ENCODE data around the gene NUTF2. TPM values are rescaled to one million over a fixed set of nuclear protein-coding genes. Genes with fewer than 3 reads are reported as not detected.
"Not testable (repeated sequence)": the region's sequence is repeated elsewhere in the genome, so short reads cannot be mapped to it uniquely, and the experiment has no call there.

NUTF2 gene
- total RNA-seq, 2 donors from 2014 or later, result 81.7 to 99.1 TPM

DNA sequence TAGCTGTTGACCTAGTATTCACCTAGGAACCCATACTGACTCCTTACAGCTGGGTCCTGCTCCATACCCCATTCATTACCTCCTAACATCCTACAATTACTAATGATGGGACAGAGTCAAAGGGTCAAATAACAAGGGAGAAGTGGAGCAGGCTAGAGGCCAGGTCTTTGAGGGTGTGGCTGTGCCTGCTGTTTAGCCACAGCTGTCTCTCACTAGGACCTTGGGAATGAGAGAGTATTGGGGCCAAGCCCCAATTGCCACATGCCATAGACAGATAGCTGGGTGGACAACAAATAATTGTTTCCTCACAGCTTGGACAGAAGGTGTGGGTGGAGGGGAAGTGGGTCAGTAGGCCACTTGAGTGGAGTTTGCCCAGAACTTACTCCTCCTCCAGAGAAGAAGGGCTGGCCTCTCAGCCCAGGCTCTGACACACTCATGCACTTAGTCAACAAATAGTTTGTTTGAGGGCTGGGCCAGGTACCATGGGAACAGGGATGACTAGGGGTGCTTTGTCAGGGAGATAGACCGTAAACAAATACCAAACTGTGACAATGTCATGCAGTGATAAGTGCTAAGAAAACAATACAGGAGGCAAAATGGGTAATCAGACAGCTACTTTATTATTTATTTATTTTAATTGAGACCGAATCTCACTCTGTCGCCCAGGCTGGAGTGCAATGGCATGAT, 11.0 kb downstream of the NUTF2 start:
- DNase-seq (ENCODE audit: low spot score), result peak; percentile 95
- intact Hi-C loops (cut with DNase I), result no loop called here

DNA sequence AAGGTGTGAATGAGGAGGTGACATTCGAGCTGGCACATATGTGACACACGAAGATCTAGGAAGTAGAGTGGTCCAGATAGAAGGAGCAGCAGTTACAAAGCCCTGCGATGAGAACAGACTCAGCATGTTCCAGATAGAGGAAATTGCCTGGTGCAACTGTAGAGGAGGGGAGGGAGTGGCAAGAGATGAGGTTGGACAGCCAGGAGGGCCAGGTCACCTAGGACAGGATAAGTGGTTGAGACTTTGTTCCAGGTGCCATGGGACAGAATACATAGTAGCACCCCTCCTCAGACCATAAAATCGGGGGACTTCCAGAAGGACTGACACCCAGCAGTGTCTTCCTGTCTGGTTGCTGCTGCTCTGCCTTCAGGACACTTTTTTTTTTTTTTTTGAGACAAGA, 11.8 kb downstream of the NUTF2 start:
- no peak for DNase-seq (ENCODE audit: low spot score)
- intact Hi-C loops (cut with DNase I), result no loop called here

DNA sequence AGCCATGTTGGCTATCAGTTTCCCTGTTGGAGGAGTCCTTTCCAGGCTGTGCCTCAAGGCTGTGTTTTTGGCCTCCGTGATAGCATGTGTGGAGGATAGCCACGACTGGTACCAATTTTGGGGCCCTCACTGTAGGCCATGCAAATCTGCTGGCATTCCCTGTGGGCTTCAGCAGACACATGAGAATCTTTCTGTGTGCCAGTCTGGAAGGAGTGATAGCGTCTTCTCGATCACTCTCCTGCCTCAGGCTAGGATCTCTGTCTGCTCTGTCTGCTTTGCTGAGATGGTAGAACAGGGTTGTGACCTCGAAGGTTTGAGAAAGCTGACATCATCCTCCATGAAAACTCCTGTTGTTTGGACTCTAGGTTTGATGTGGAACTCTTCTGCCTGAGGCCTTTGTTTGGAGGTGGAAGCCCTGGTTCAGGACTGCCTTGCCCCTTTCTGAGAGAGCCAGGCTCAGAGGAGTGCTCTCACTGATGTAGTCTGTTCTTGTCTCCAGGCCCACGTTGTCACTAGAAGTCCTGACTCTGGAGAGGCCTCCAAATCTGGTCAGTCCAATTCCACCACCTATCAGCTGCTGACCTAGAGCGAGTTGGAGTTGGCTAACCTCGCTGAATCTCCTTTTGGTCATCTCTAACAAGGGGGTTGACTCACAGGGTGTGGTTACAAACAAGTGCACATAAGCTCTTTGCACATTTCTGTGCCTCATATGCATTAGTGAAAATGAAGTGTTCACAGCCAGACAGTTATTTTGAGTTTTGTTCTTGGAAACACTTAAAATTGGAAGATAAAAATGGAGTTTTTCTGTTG, 14.1 kb downstream of the NUTF2 start:
- intact Hi-C loops (cut with DNase I), result no loop called here
- DNase-seq (ENCODE audit: low spot score), result no peak

DNA sequence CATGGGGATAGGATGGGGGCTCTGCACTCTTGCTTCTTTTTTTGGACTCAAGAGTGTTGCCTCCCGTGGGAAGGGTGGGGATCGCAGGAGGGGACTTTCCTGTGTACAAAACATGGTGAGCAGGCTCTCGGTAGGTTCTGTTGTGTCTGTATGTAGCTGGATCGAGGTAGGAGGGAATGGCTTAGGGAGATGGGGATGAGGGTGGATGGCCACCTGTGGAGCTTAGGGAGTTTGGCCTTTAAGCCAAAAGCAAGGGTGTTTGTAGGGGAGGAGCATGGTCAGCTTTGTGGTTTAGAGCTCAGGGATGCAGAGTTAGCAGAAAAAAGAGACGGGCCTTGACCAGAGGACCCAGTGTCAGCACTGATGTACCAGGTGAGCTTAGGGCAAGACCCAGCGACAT, 15.1 kb downstream of the NUTF2 start:
- DNase-seq (ENCODE audit: low spot score), result no peak
- intact Hi-C loops (cut with DNase I), result no loop called here

DNA sequence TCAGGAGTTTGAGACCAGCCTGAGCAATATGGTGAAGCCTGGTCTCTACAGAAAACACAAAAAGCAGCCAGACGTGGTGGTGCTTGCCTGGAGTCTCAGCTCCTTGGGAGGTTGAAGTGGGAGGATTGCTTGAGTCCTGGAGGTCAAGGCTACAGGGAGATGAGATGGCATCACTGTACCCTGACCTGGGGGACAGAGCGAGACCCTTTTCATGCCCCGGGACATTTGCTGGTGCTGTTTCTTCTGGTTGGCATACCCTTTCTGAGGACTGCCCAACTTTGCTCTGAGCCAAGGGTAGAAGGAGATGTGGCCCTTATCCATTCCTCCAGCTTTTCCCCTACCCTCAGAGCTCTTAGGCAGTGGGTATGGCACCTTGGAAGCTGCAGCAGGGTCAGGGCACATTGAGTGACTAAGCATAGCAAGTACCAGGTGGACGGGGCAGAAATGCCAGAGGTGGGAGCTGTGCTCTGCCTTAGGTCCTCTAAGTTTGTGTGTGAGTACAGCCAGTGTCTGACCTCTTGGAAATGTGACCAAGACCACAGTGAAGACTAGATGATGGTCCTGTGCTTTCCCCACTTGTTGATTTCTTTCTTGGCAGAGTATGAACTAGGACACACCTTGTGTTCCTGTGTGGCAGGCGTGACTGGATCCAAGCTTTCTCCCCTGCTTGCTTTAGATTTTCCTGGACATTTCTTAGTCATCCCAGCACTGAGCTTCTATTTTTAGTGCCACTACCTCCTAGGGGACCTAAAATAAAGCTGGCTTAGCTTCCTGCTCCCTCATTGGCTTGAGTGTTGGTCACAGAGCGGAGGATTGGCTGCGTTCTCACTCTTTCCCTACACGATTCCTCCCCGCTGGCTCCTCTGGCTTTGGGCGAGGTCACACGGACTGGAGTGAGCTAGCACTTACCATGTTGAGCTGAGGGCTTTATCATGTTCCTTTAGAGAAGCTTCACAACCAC, 16.2 kb downstream of the NUTF2 start:
- DNase-seq (ENCODE audit: low spot score), result peak; percentile 94
- intact Hi-C loops (cut with DNase I), result no loop called here

DNA sequence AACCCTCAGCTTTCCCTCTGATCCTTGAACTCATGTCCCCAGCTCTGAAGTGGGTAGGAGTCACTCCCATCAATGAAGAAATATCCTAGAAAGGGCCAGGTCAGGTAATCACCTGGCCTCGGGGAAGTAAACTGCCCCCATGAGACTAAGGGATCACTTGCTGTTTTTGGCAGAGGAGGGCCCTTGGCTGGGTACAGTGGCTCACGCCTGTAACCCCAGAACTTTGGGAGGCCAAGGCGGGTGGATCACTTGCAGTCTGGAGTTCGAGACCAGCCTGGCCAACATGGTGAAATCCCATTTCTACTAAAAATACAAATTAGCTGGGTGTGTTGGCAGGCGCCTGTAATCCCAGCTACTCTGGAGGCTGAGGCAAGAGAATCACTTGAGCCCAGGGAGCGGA, 17.3 kb downstream of the NUTF2 start:
- DNase-seq (ENCODE audit: low spot score); intact Hi-C loops (cut with DNase I): not testable (repeated sequence)

DNA sequence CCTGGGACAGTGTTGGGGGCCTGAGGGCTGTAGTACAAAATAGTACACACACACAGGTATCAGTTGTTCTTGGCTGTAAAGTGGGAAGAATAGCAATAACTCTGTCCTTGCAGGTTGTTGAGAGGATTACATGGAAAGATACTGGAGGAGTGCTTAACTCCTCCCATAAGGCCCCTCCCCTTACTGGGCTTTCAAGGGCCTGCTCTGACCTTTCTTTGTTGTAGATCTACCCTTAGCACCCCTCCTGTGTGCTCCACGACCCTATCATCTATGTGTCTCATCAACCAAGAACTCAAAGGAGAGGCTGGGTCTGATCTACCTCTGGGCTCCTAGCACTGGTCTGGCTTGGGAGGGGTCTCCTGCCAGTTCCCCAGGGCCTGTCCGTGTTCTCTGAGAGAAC, 17.9 kb downstream of the NUTF2 start:
- intact Hi-C loops (cut with DNase I), result no loop called here
- no peak for DNase-seq (ENCODE audit: low spot score)

DNA sequence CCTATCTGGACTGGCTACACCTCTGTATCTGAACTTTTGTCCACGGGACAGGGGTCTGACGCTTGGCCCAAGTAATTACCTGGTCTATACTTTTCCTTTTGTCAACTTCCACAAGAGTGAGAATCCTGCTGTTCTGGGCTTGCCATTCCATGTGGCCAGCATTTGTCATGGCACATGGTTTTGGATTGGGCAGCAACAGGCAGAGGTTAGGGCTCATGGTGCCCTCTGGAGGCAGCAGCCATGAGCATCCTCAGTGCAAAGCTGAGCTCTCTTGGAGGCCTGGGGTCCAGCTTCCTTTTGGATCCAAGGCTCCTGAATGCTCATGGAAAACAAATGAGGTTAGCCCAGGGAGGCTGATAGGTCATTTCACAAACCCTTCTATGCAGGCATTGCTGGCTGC, 18.6 kb downstream of the NUTF2 start:
- intact Hi-C loops (cut with DNase I), result no loop called here
- no peak for DNase-seq (ENCODE audit: low spot score)

DNA sequence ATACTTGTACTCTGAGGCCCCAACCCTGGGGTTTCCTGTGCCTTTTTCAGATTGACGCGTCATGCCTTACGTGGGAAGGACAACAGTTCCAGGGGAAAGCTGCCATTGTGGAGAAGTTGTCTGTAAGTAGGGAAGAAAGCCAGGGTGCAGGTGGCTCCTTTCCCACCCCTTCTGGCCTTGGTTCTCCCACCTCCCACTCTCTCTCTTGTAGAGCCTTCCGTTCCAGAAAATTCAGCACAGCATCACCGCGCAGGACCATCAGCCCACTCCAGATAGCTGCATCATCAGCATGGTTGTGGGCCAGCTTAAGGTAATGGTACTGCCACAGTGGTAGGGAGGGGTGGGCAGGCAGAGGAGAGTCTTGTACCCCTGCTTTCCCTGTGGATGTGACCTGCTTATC, 21.6 kb downstream of the NUTF2 start:
- DNase-seq (ENCODE audit: low spot score), result no peak
- intact Hi-C loops (cut with DNase I), result no loop called here

DNA sequence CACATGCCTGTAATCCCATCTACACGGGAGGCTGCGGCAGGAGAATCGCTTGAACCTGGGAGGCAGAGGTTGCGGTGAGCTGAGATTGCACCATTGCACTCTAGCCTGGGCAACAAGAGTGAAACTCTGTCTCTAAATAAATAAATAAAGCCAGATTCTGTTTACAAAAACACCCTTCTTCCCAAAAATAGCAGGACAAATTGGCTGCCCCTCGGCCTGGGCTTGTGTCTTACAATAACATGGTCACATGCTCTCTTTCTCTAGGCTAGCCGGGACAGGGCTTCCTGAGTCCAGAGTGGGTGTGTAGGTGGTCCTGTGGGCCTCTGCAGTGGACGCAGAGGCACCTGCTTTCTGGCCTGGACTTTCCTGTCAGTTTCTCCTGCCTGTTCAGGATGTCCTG, 22.9 kb downstream of the NUTF2 start:
- no peak for DNase-seq (ENCODE audit: low spot score)
- intact Hi-C loops (cut with DNase I), result loop anchor here in 1 of 2 donors (10.0 kb wide), 1 partner anchor 55 kb away; no protein-coding TSS in a partner anchor

DNA sequence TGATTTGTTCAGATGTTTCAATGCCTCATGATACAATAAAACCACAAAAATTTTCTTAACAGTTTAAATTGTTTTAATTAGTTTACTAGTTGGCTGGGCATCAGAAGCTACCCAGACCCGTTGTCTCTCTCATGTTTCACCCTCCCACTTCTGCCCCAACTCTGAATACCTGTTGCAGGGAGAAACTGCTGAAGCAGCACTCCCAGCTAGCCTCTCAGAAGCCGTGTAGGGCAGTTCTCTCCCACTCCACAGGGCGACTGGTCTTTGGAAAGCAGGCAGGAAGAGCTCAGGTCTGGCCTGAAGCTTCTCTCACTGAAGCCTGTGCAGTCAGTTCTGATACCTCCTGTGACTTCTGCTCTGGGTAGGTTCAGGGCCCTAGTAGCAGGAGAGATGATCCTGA, 24.5 kb downstream of the NUTF2 start:
- intact Hi-C loops (cut with DNase I), result loop anchor here in 1 of 2 donors (10.0 kb wide), 1 partner anchor 56 kb away; no protein-coding TSS in a partner anchor
- DNase-seq (ENCODE audit: low spot score), result no peak

DNA sequence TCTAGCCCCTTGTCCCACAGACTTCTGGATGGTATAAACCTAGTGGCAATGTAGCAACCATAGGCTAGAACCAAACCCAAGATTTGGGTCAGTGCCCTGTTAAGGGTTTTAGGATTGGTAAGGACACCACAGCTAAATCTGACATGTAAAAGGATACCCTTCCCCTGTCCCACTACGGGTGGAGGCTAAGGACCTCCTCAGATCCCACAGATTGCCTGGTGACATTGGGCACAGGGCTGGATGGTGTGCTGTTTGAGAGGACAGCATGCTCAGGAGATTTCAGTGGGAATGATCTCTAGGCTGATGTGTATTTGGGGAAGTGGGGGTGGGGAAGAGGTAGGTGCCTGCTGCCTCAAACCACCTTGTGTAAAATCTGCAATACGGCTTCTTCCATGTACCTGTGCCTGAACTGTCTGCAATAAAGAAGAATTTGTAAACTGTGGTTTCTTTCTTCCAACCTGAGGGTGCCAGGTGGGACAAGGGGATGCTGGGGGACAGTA, 25.4 kb downstream of the NUTF2 start:
- intact Hi-C loops (cut with DNase I), result loop anchor here in 1 of 2 donors (10.0 kb wide), 1 partner anchor 57 kb away; no protein-coding TSS in a partner anchor
- DNase-seq (ENCODE audit: low spot score), result no peak

DNA sequence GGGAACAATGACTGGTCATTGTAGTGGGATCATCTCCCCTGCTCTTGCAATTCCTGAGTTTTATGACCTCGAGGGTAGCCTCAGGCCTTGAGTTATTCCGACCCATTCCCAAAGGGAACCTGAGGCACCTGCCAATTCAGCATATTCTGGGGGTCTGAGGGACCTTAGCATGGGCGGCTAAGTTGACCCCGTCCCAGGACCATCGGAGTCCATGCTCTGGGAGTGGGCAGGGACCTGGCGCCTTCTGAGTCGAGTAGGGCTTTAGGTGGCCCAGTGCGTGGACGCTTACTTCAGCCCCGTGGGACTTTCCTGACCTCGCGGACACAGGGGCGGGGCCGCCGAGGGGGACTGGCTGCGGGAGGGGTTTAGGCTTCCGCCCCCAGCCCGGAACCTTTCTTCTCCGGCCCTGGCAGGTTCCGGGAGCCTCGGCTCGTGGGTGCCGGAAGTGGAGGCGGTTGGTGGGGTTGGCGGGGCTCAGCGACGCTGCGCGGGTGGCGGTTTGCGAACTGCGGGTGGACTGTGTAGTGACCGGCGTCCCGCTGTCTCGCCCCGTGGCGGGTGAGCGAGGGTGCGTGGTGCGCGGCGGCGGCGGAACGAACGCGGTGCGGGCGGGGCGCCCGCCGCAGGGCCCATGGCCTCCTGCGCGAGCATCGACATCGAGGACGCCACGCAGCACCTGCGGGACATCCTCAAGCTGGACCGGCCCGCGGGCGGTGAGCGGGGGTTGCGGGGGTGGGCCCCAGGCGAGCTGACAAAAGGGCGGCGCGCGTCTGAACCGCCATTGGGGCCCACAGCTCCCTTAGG, 26.1 kb downstream of the NUTF2 start, which contains the start of gene EDC4:
EDC4 (plus strand) TSS at position 422 of the 804 bp plus-strand sequence; CDS start at position 632, 210 bp downstream.
- intact Hi-C loops (cut with DNase I), result loop anchor here in 1 of 2 donors (10.0 kb wide), 1 partner anchor 58 kb away; no protein-coding TSS in a partner anchor
- DNase-seq (ENCODE audit: low spot score), result peak; percentile 96

DNA sequence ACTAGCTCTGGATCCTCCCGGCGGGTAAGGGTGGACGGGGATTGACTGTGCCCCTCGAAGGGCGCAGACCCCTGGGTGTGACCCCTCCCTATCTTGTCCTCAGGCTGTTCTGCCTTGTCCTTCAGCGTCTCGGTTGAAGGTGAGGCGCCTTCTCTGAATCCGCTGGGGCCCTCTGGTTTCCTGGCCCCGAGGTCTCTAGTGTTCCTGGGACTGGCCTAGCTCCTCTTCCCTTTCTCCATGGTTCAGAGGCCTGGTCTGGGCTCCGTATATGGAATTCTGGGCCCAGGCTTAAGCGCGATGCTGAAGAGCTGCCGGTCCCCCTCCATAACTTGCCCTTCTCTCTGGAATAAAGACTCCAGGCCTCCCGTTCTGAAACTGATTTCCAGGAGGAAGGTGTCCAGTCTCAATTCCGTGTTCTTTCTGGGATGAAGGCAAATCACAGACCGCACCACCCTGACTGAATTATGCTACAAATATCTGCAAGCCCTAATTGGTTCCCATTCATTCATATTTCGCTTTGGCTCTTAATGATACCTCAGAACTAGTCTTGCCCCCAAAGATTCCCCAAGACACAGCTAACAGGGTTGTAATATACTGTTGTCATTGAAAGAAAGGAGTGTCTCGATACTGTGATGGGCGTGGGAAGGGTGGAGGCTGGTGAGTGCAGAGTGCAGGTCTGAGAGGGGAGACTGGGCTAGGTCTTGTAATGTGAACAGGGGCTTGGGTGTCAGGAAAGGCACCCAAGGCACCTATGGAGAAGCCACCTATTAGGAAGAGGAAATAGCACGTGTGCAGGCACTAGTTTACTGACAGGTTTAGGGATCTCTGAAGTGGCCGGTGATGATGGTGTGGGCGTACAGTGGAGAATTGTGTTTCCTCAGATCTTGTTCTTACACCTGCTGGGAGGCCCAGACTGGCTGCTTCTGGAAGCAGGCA, 27.0 kb downstream of the NUTF2 start:
- DNase-seq (ENCODE audit: low spot score), result no peak

DNA sequence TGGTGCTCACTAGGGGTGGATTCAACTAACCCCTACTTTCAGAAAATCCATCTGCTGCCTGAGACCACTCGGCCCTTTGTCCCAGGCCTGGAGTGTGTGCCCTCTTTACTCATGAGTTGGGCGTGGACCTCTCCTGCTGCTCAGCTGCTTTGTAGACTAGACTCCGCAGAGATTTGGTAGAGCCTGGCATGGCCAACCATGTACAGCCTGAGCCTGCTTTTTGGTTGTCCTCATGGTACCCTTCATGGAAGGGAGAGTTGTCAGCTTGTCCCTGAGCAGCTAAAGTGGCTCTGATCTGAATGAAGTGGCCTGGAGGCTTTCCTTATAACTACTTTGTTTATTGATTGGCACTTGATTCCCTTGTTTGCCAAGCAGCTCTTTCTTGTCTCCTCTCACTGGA, 27.6 kb downstream of the NUTF2 start:
- intact Hi-C loops (cut with DNase I), result loop anchor here in 1 of 2 donors (10.0 kb wide), 1 partner anchor 60 kb away; no protein-coding TSS in a partner anchor
- no peak for DNase-seq (ENCODE audit: low spot score)

More for the DNA sequence above, 27.0 kb downstream of the NUTF2 start:
- intact Hi-C loops (cut with DNase I), result loop anchor here in 1 of 2 donors (10.0 kb wide), 1 partner anchor 59 kb away; no protein-coding TSS in a partner anchor

DNA sequence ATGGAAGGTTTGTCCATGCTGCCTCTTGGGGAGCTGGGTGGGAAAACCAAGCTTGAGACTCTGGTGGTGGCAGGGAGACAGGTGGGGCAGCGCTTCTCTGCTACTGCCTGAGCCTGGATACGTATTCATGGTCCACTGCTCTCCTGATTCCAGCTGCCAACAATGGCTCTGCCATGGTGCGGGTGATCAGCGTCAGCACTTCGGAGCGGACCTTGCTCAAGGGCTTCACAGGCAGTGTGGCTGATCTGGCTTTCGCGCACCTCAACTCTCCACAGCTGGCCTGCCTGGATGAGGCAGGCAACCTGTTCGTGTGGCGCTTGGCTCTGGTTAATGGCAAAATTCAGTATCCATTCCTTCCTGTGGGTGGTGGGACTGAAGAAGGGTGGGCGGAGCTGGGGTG, 30.3 kb downstream of the NUTF2 start:
- DNase-seq (ENCODE audit: low spot score), result no peak
- intact Hi-C loops (cut with DNase I), result loop anchor here in 1 of 2 donors (10.0 kb wide), 1 partner anchor 62 kb away; no protein-coding TSS in a partner anchor

DNA sequence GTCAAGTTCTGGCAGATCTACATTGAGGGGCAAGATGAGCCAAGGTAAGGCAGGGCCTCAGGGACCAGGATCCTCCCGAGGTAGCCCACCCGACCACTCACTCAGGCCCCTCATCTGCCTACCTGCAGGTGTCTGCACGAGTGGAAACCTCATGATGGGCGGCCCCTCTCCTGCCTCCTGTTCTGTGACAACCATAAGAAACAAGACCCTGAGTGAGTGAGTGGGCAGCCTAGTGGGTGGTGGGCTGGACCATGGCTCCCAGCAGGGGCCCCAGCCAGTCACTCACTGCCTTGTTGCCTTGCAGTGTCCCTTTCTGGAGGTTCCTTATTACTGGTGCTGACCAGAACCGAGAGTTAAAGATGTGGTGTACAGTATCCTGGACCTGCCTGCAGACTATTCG, 31.5 kb downstream of the NUTF2 start:
- DNase-seq (ENCODE audit: low spot score), result no peak
- intact Hi-C loops (cut with DNase I), result loop anchor here in 1 of 2 donors (10.0 kb wide), 1 partner anchor 63 kb away; no protein-coding TSS in a partner anchor
